ENCODE results near the gene ENOX2.

GRCh38 chrX:130878350-130879341 lies 24.4 kb downstream of the ENOX2 start:
- TF ChIP-seq CTCF (IDR thresholded peaks at IDR 0.05), result no peak
- no peak for TF ChIP-seq POLR2A (IDR thresholded peaks at IDR 0.05)

All from adrenal gland (tissue), 5 donors.